GM12878 (cell line): ENCODE data around the gene PADI1. TPM values are rescaled to one million over a fixed set of nuclear protein-coding genes. Genes with fewer than 3 reads are reported as not detected.

Experiments
- ATAC-seq: fragments of 200-7000 bp; cut with Tn5 transposase; 3 replicates; pipeline ENCODE4 v1.9.1; 2020; ENCODE audit warnings: mild to moderate bottlenecking, moderate library complexity
- BruUV-seq: library from RNA; stranded (reverse); fragments of 400-500 nt; replicated peaks from 2 replicates; lab custom pipeline; 2021; lab: Mats Ljungman, UMichigan
- CTCF ChIA-PET: fragments of 300-600 bp; sonication (Branson Sonifier 250); formaldehyde crosslinking; extraction: SDS; loops from one replicate; lab custom pipeline; 2021; ENCODE audit warnings: inconsistent platforms; lab: Yijun Ruan, JAX
- POLR2A ChIA-PET: fragments of 350-600 bp; formaldehyde crosslinking; extraction: SDS; loops from one replicate; lab custom pipeline; 2021; ENCODE audit warnings: inconsistent platforms; lab: Charles Lee
- RAD21 ChIA-PET: fragments of 300-600 bp; sonication (Branson Sonifier 250); formaldehyde crosslinking; loops from one replicate; lab custom pipeline; 2023; ENCODE audit warnings: antibody characterized with exemption; ENCODE audit not compliant: unreplicated experiment; lab: Charles Lee
- SMC1A ChIA-PET: fragments of 300-600 bp; sonication (Branson Sonifier 250); formaldehyde crosslinking; loops from one replicate; lab custom pipeline; 2023; ENCODE audit not compliant: unreplicated experiment, uncharacterized antibody; lab: Charles Lee
- DNase-seq: peaks from one replicate; pipeline ENCODE4 v3.0.0-alpha.2; 2011; ENCODE audit warnings: low read depth, low spot score
- FAIRE-seq: peaks from 3 replicates; lab custom pipeline; 2011; peaks lifted over from hg19 to GRCh38; lab: Jason Lieb, UNC
- H2AFZ ChIP-seq: 2 replicates; pipeline ENCODE4 v1.6.0; 2011; ENCODE audit warnings: low read depth, low read length, control low read depth; ENCODE audit not compliant: control insufficient read depth
- H3K27ac ChIP-seq: 2 replicates; pipeline ENCODE4 v1.5.1; 2011; ENCODE audit warnings: control low read depth; ENCODE audit not compliant: control insufficient read depth, insufficient read depth
- H3K27me3 ChIP-seq, 2 experiments: replicated peaks in 1 of 2; 2 replicates each; pipeline versions ENCODE4 v1.6.0 to v1.6.1; 2011; ENCODE audit warnings: low read length in 1 of 2; ENCODE audit not compliant: control insufficient read depth in 2 of 2, insufficient read depth in 2 of 2
- H3K36me3 ChIP-seq, 2 experiments: 2 replicates each; pipeline ENCODE4 v1.5.1; 2011; ENCODE audit warnings: low read length in 1 of 2; ENCODE audit not compliant: control insufficient read depth in 2 of 2, insufficient read depth in 2 of 2
- H3K4me1 ChIP-seq: 2 replicates; pipeline ENCODE4 v1.6.1; 2011; ENCODE audit warnings: mild to moderate bottlenecking, low read length, moderate library complexity, mixed read lengths; ENCODE audit not compliant: control insufficient read depth, insufficient read depth
- H3K4me2 ChIP-seq: 2 replicates; pipeline ENCODE4 v1.6.0; 2011; ENCODE audit warnings: control low read depth; ENCODE audit not compliant: control insufficient read depth, insufficient read depth
- H3K4me3 ChIP-seq: fragments of 200-600 bp; sonication (generic); 2 replicates; pipeline ENCODE4 v1.5.1; 2016
- H3K79me2 ChIP-seq: 2 replicates; pipeline ENCODE4 v1.6.0; 2011; ENCODE audit warnings: low read length; ENCODE audit not compliant: control insufficient read depth, insufficient read depth
- H3K9ac ChIP-seq: 2 replicates; pipeline ENCODE4 v1.8.0; 2011; ENCODE audit warnings: low read length, control low read depth, mixed read lengths; ENCODE audit not compliant: control insufficient read depth, insufficient read depth
- H3K9me3 ChIP-seq: replicated peaks from 3 replicates; pipeline ENCODE4 v1.5.1; 2011; ENCODE audit warnings: mild to moderate bottlenecking, low read length; ENCODE audit not compliant: control insufficient read depth, insufficient read depth
- H4K20me1 ChIP-seq: 2 replicates; pipeline ENCODE4 v1.6.0; 2011; ENCODE audit not compliant: control insufficient read depth, insufficient read depth
- ATF3 ChIP-seq: IDR thresholded peaks from 2 replicates; pipeline ENCODE4 v1.6.1; 2011; ENCODE audit warnings: low read depth, mild to moderate bottlenecking, low read length, moderate library complexity, borderline replicate concordance; ENCODE audit errors: extremely low read depth
- BMI1 ChIP-seq: fragments of 450-650 bp; IDR thresholded peaks from 2 replicates; pipeline ENCODE4 v1.6.1; 2016; ENCODE audit warnings: mild to moderate bottlenecking, moderate library complexity, borderline replicate concordance
- CBX5 ChIP-seq: sonication (generic); IDR thresholded peaks from 2 replicates; pipeline ENCODE4 v1.6.1; 2016; ENCODE audit warnings: low read depth, moderate library complexity, mild to moderate bottlenecking, inconsistent platforms
- EED ChIP-seq: sonication (generic); IDR thresholded peaks from 2 replicates; pipeline ENCODE4 v1.6.1; 2016; ENCODE audit warnings: antibody characterized with exemption, low read depth
- FOXM1 ChIP-seq: IDR thresholded peaks from 2 replicates; pipeline ENCODE4 v1.6.1; 2012; ENCODE audit warnings: low read depth, mild to moderate bottlenecking, inconsistent platforms, low read length, moderate library complexity
- HCFC1 ChIP-seq: fragments of 150-350 bp; IDR thresholded peaks from 2 replicates; pipeline ENCODE4 v1.6.1; 2014; ENCODE audit warnings: low read length
- HSF1 ChIP-seq: fragments of 150-350 bp; IDR thresholded peaks from 2 replicates; pipeline ENCODE4 v1.6.1; 2014; ENCODE audit warnings: mild to moderate bottlenecking, low read depth, low read length
- IKZF1 ChIP-seq: fragments of 450-650 bp; conservative IDR thresholded peaks from 2 replicates; pipeline ENCODE4 v1.6.1; 2017; ENCODE audit warnings: antibody characterized with exemption, mild to moderate bottlenecking
- NR2C2 ChIP-seq: IDR thresholded peaks from 2 replicates; pipeline ENCODE4 v1.6.1; 2011; ENCODE audit warnings: borderline replicate concordance, low read depth; ENCODE audit not compliant: control insufficient read depth, insufficient read length
- POU2F2 ChIP-seq: IDR thresholded peaks from 3 replicates; pipeline ENCODE4 v1.6.1; 2011; ENCODE audit warnings: low read depth, mild to moderate bottlenecking, low read length, borderline replicate concordance
- REST ChIP-seq: IDR thresholded peaks from 2 replicates; pipeline ENCODE4 v1.6.1; 2012; ENCODE audit warnings: mild to moderate bottlenecking, low read depth, low read length
- SIX5 ChIP-seq: IDR thresholded peaks from 2 replicates; pipeline ENCODE4 v1.6.1; 2011; ENCODE audit warnings: mild to moderate bottlenecking, low read depth, low read length, moderate library complexity; ENCODE audit not compliant: severe bottlenecking
- SMAD1 ChIP-seq: fragments of 450-650 bp; IDR thresholded peaks from 2 replicates; pipeline ENCODE4 v1.6.1; 2018; ENCODE audit warnings: mild to moderate bottlenecking, low read depth; ENCODE audit not compliant: partially characterized antibody
- SMARCA5 ChIP-seq: fragments of 450-650 bp; IDR thresholded peaks from 2 replicates; pipeline ENCODE4 v1.6.1; 2017; ENCODE audit warnings: mild to moderate bottlenecking
- SREBF1 ChIP-seq: IDR thresholded peaks from 2 replicates; pipeline ENCODE4 v1.6.1; 2012; ENCODE audit warnings: mild to moderate bottlenecking, low read length
- ZBTB4 ChIP-seq: fragments of 450-650 bp; formaldehyde crosslinking; IDR thresholded peaks from 2 replicates; pipeline ENCODE4 v1.4.0; 2022; ENCODE audit warnings: mild to moderate bottlenecking, moderate library complexity
- WGBS: methylation state at CpG from one replicate; pipeline ENCODE4 v1.1.6; 2016; ENCODE audit warnings: low lambda C conversion rate; ENCODE audit not compliant: insufficient replicate concordance, insufficient coverage; ENCODE audit errors: missing lambda C conversion rate; 5-methylcytosine and 5-hydroxymethylcytosine counted together
- in situ Hi-C: fragments of 300-500 bp; cut with MboI; formaldehyde crosslinking; loops from 9 replicates; pipeline ENCODE4 v1.14.3; 2018; ENCODE audit warnings: mixed read lengths
- intact Hi-C: fragments of 100-400 bp; cut with micrococcal nuclease; formaldehyde crosslinking; loops from one replicate; pipeline ENCODE4 v1.14.2; 2022; ENCODE audit not compliant: unreplicated experiment
- polyA plus RNA-seq, 11 experiments: library from polyadenylated mRNA; depleted of rRNA in 4 of 11; unstranded in 6 of 11; stranded (reverse) in 5 of 11; fragments of >200 nt; fragmentation: Nextera tagmentation in 4 of 11; fragmentation: Illumina TruSeq in 1 of 11; extraction: Ambion mirVana in 4 of 11; extraction: Trizol in 1 of 11; gene quantifications; 1 replicate in 1 of 11; 2 replicates in 10 of 11; pipeline versions ENCODE4 v1.2.1 to v1.2.3, GENCODE V29; 2011 to 2016; ENCODE audit warnings: inconsistent platforms in 2 of 11, missing spikeins in 2 of 11, low read depth in 1 of 11
- total RNA-seq, 4 experiments: library from RNA; depleted of rRNA in 3 of 4; stranded (reverse); fragments of >200 nt in 3 of 4; fragmentation: Illumina TruSeq in 1 of 4; extraction: Trizol in 1 of 4; gene quantifications; 2 replicates each; pipeline versions ENCODE4 v1.2.1 to v1.2.3, GENCODE V29; 2013 to 2021

PADI1 gene
- total and polyA plus RNA-seq, 10 of the 15 experiments (the other 5 are each of a cell fraction or from before 2014, with no cell fraction given): 0.05 TPM; not detected in 9

- TF ChIP-seq POU2F2 (no peak), HCFC1 (no peak), HSF1 (no peak), EED (no peak), NR2C2 (no peak), IKZF1 (no peak), CBX5 (no peak)
Measured at GRCh38 chr1:17248781-17249180, 43.9 kb downstream of the PADI1 start, which contains the start of gene PADI3 (continued).

- Histone ChIP-seq H3K9ac (no peak overlapping the region), H3K9me3 (no peaks in the 10 kb centered on the region), H3K36me3 (no peaks in the 10 kb centered on the region), H4K20me1 (no peaks in the 10 kb centered on the region), H3K79me2 (no peaks in the 10 kb centered on the region), H3K27ac (no peak overlapping the region), H3K4me3 (no peak overlapping the region), H2AFZ (no peak overlapping the region), H3K4me2 (no peak overlapping the region), H3K4me1 (peaks cover 3% of the 10 kb centered on the region; the same call in 1 of the 2 replicates), H3K27me3 (no peaks in the 10 kb centered on the region; a peak in 1 of 4 replicates)
- WGBS: under 1% methylated on average over 6 of the region's 7 CpGs
- no peak for ATAC-seq
- no TSS peak for BruUV-seq
- no peak for FAIRE-seq
- ChIA-PET POLR2A (no interaction called here), SMC1A (no interaction called here), RAD21 (no interaction called here), CTCF (interaction anchor here (1.1 kb wide), 1 partner anchor 14 kb away, joined by 3 read pairs; no protein-coding TSS in a partner anchor)
- in situ Hi-C loops (no loop called here), intact Hi-C loops (no loop called here)
- DNase-seq: no peak
- TF ChIP-seq ZBTB4 (CRISPR knock-in tag) (no peak), REST (no peak), SMAD1 (no peak), ATF3 (no peak), EED (no peak), BMI1 (no peak), SIX5 (no peak), SREBF1 (no peak), FOXM1 (no peak), SMARCA5 (no peak)
Measured at GRCh38 chr1:17250601-17251000, 45.7 kb downstream of the PADI1 start.
